Measurements from ENCODE around the gene TMEM45B.

DNA sequence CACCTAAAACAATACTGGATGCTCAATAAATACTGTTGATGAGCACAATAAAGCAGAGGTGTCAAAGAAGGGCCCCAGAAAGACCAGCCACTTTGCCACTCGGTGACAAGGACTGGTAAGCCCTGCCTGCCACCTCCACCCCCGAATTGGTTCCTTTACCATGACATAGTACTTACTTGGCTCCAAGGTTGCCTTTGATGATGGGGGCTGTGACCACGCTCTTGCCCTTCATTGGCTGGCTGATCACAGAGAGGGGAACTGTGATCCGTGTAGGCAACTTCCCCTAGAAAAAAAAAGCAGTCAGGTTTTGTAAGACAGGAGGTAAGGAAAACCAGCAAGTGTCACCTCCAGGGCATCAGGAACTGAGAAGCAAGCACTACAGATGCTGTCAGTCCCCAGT lies 50.1 kb downstream of the TMEM45B start:
- TF ChIP-seq, protein P1, sequence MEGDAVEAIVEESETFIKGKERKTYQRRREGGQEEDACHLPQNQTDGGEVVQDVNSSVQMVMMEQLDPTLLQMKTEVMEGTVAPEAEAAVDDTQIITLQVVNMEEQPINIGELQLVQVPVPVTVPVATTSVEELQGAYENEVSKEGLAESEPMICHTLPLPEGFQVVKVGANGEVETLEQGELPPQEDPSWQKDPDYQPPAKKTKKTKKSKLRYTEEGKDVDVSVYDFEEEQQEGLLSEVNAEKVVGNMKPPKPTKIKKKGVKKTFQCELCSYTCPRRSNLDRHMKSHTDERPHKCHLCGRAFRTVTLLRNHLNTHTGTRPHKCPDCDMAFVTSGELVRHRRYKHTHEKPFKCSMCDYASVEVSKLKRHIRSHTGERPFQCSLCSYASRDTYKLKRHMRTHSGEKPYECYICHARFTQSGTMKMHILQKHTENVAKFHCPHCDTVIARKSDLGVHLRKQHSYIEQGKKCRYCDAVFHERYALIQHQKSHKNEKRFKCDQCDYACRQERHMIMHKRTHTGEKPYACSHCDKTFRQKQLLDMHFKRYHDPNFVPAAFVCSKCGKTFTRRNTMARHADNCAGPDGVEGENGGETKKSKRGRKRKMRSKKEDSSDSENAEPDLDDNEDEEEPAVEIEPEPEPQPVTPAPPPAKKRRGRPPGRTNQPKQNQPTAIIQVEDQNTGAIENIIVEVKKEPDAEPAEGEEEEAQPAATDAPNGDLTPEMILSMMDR (IDR thresholded peaks at IDR 0.05), result no peak
- TF ChIP-seq POLR2AphosphoS5 (IDR thresholded peaks at IDR 0.05; ENCODE audit: insufficient read depth in 1 of 2, low read depth in 1 of 2), result no peak
